ENCODE data around the gene PIEZO2. TPM values are rescaled to one million over a fixed set of nuclear protein-coding genes. Genes with fewer than 3 reads are reported as not detected.
A peak's percentile ranks its signal among the peaks of the same experiment; 100 is the strongest.

The PIEZO2 gene
- total and polyA plus RNA-seq, 2 experiments from 2014 or later: 24.5 to 70.8 TPM

GRCh38 chr18:10705786-10706185 lies 443.6 kb downstream of the PIEZO2 start:
- no peaks in the 10 kb centered on the region for H3K9me3 ChIP-seq (ENCODE audit: low read depth)
- no peak overlapping the region for H2AFZ ChIP-seq
- H3K4me2 ChIP-seq: no peak overlapping the region
- no peaks in the 10 kb centered on the region for H3K27me3 ChIP-seq
- TF ChIP-seq EZH2phosphoT487 (IDR thresholded peaks at IDR 0.05; ENCODE audit: low read depth, severe bottlenecking, unreplicated experiment) (no peak), EZH2 (IDR thresholded peaks at IDR 0.05; ENCODE audit: borderline replicate concordance) (no peak), CTCF (IDR thresholded peaks at IDR 0.05; ENCODE audit: poor library complexity) (no peak)
- H3K4me1 ChIP-seq (ENCODE audit: insufficient read depth): no peaks in the 10 kb centered on the region
- no peaks in the 10 kb centered on the region for H3K9me2 ChIP-seq (replicated peaks; ENCODE audit: insufficient read depth)
- DNase-seq (ENCODE audit: low spot score): peak; percentile 28
- WGBS (ENCODE audit: low lambda C conversion rate, missing lambda C conversion rate): 33% methylated on average over 3 of the region's 3 CpGs
- no peaks in the 10 kb centered on the region for H3K79me2 ChIP-seq
- no peaks in the 10 kb centered on the region for H4K20me1 ChIP-seq (ENCODE audit: insufficient read depth, poor library complexity, severe bottlenecking)
- H3K27ac ChIP-seq: no peak overlapping the region
- no peaks in the 10 kb centered on the region for H3K36me3 ChIP-seq (replicated peaks; ENCODE audit: insufficient read depth, low read depth)
- no peak overlapping the region for H3K4me3 ChIP-seq

GRCh38 chr18:10705291-10705690 lies 444.1 kb downstream of the PIEZO2 start:
- H3K4me3 ChIP-seq: no peak overlapping the region
- H3K9me2 ChIP-seq (replicated peaks; ENCODE audit: insufficient read depth): no peaks in the 10 kb centered on the region
- WGBS (ENCODE audit: low lambda C conversion rate, missing lambda C conversion rate): 92% methylated on average over 17 of the region's 17 CpGs
- no peaks in the 10 kb centered on the region for H3K36me3 ChIP-seq (replicated peaks; ENCODE audit: insufficient read depth, low read depth)
- no peak for DNase-seq (ENCODE audit: low spot score)
- H3K9me3 ChIP-seq (ENCODE audit: low read depth): no peaks in the 10 kb centered on the region
- no peaks in the 10 kb centered on the region for H3K27me3 ChIP-seq
- TF ChIP-seq CTCF (IDR thresholded peaks at IDR 0.05; ENCODE audit: poor library complexity) (no peak), EZH2 (IDR thresholded peaks at IDR 0.05; ENCODE audit: borderline replicate concordance) (no peak), EZH2phosphoT487 (IDR thresholded peaks at IDR 0.05; ENCODE audit: low read depth, severe bottlenecking, unreplicated experiment) (no peak)
- H2AFZ ChIP-seq: no peak overlapping the region
- H3K4me1 ChIP-seq (ENCODE audit: insufficient read depth): no peaks in the 10 kb centered on the region
- H4K20me1 ChIP-seq (ENCODE audit: insufficient read depth, poor library complexity, severe bottlenecking): no peaks in the 10 kb centered on the region
- no peak overlapping the region for H3K4me2 ChIP-seq
- no peaks in the 10 kb centered on the region for H3K79me2 ChIP-seq
- no peak overlapping the region for H3K27ac ChIP-seq

GRCh38 chr18:10702206-10702605 lies 447.2 kb downstream of the PIEZO2 start:
- no peaks in the 10 kb centered on the region for H3K36me3 ChIP-seq (replicated peaks; ENCODE audit: insufficient read depth, low read depth)
- no peaks in the 10 kb centered on the region for H3K4me1 ChIP-seq (ENCODE audit: insufficient read depth)
- H3K27me3 ChIP-seq: no peaks in the 10 kb centered on the region
- no peaks in the 10 kb centered on the region for H3K79me2 ChIP-seq
- H3K4me3 ChIP-seq: no peak overlapping the region
- H3K4me2 ChIP-seq: no peak overlapping the region
- no peaks in the 10 kb centered on the region for H3K9me2 ChIP-seq (replicated peaks; ENCODE audit: insufficient read depth)
- no peak overlapping the region for H2AFZ ChIP-seq
- no peak overlapping the region for H3K27ac ChIP-seq
- WGBS (ENCODE audit: low lambda C conversion rate, missing lambda C conversion rate): 94% methylated on average over 8 of the region's 8 CpGs
- no peaks in the 10 kb centered on the region for H4K20me1 ChIP-seq (ENCODE audit: insufficient read depth, poor library complexity, severe bottlenecking)
- no peaks in the 10 kb centered on the region for H3K9me3 ChIP-seq (ENCODE audit: low read depth)
- no peak for DNase-seq (ENCODE audit: low spot score)
- TF ChIP-seq CTCF (IDR thresholded peaks at IDR 0.05; ENCODE audit: poor library complexity): no peak
- no peak for TF ChIP-seq EZH2 (IDR thresholded peaks at IDR 0.05; ENCODE audit: borderline replicate concordance)
- TF ChIP-seq EZH2phosphoT487 (IDR thresholded peaks at IDR 0.05; ENCODE audit: low read depth, severe bottlenecking, unreplicated experiment): no peak

- WGBS (ENCODE audit: low lambda C conversion rate, missing lambda C conversion rate): 76% methylated on average over 7 of the region's 7 CpGs
- no peak for DNase-seq (ENCODE audit: low spot score)
- Histone ChIP-seq H3K27ac (no peak overlapping the region), H3K9me3 (ENCODE audit: low read depth) (no peaks in the 10 kb centered on the region), H3K27me3 (no peaks in the 10 kb centered on the region), H3K9me2 (replicated peaks; ENCODE audit: insufficient read depth) (no peaks in the 10 kb centered on the region), H2AFZ (no peak overlapping the region), H3K4me3 (no peak overlapping the region), H4K20me1 (ENCODE audit: insufficient read depth, poor library complexity, severe bottlenecking) (no peaks in the 10 kb centered on the region), H3K36me3 (replicated peaks; ENCODE audit: insufficient read depth, low read depth) (no peaks in the 10 kb centered on the region), H3K4me1 (ENCODE audit: insufficient read depth) (no peaks in the 10 kb centered on the region), H3K4me2 (no peak overlapping the region), H3K79me2 (no peaks in the 10 kb centered on the region)
- TF ChIP-seq EZH2phosphoT487 (IDR thresholded peaks at IDR 0.05; ENCODE audit: low read depth, severe bottlenecking, unreplicated experiment) (no peak), EZH2 (IDR thresholded peaks at IDR 0.05; ENCODE audit: borderline replicate concordance) (no peak), CTCF (IDR thresholded peaks at IDR 0.05; ENCODE audit: poor library complexity) (no peak)
Measured at GRCh38 chr18:10690366-10690765, 459.0 kb downstream of the PIEZO2 start.

Data from hepatocyte (in vitro differentiated cells).